Duodenal mucosa (tissue), 2 donors: ENCODE data around the gene PCCA.

Source experiments
- H3K27ac ChIP-seq: one replicate; pipeline ENCODE4 v1.7.0; 2013; ENCODE audit warnings: low read depth, low read length
- H3K27me3 ChIP-seq, 2 donors: one replicate each; pipeline ENCODE4 v1.7.0; 2013; ENCODE audit warnings: low read length in 2 of 2, control low read depth in 1 of 2; ENCODE audit not compliant: insufficient read depth in 2 of 2, control insufficient read depth in 1 of 2
- H3K36me3 ChIP-seq, 2 donors: one replicate each; pipeline ENCODE4 v1.7.0; 2013; ENCODE audit warnings: low read length in 2 of 2, control low read depth in 1 of 2; ENCODE audit not compliant: insufficient read depth in 2 of 2, control insufficient read depth in 1 of 2
- H3K4me1 ChIP-seq, 2 donors: one replicate each; pipeline ENCODE4 v1.7.0; 2013; ENCODE audit warnings: low read length in 2 of 2, control low read depth in 1 of 2; ENCODE audit not compliant: insufficient read depth in 2 of 2, control insufficient read depth in 1 of 2
- H3K4me3 ChIP-seq, 2 donors: one replicate each; pipeline ENCODE4 v1.7.0; 2013; ENCODE audit warnings: low read length in 2 of 2, low read depth in 1 of 2
- H3K9ac ChIP-seq, 2 donors: one replicate each; pipeline ENCODE4 v1.7.0; 2013; ENCODE audit warnings: low read length in 2 of 2, low read depth in 1 of 2
- H3K9me3 ChIP-seq, 2 donors: one replicate each; pipeline ENCODE4 v1.7.0; 2013; ENCODE audit warnings: low read length in 2 of 2, control low read depth in 1 of 2; ENCODE audit not compliant: control insufficient read depth in 1 of 2

Gene PCCA

GRCh38 chr13:100336795-100337516, 248.1 kb downstream of the PCCA start:
- peaks cover 0 to 9% of the 10 kb centered on the region in 2 donors for H3K9me3 ChIP-seq
- H3K9ac ChIP-seq: no peak overlapping the region
- no peak overlapping the region for H3K4me3 ChIP-seq
- H3K4me1 ChIP-seq: no peaks in the 10 kb centered on the region
- H3K36me3 ChIP-seq: no peaks in the 10 kb centered on the region
- H3K27me3 ChIP-seq: no peaks in the 10 kb centered on the region
- H3K27ac ChIP-seq: no peak overlapping the region

GRCh38 chr13:100338275-100338674, 249.4 kb downstream of the PCCA start:
- H3K36me3 ChIP-seq: no peaks in the 10 kb centered on the region
- no peak overlapping the region for H3K4me3 ChIP-seq
- H3K9ac ChIP-seq: no peak overlapping the region
- H3K27ac ChIP-seq: no peak overlapping the region
- no peaks in the 10 kb centered on the region for H3K27me3 ChIP-seq
- no peaks in the 10 kb centered on the region for H3K4me1 ChIP-seq
- peaks cover 0 to 9% of the 10 kb centered on the region in 2 donors for H3K9me3 ChIP-seq

- Histone ChIP-seq H3K9ac (no peak overlapping the region), H3K27me3 (no peaks in the 10 kb centered on the region), H3K36me3 (no peaks in the 10 kb centered on the region), H3K4me1 (no peaks in the 10 kb centered on the region), H3K27ac (no peak overlapping the region), H3K4me3 (no peak overlapping the region), H3K9me3 (peaks cover 0 to 7% of the 10 kb centered on the region in 2 donors)
Observed at GRCh38 chr13:100339411-100339940, 250.6 kb downstream of the PCCA start.

- Histone ChIP-seq H3K27ac (no peak overlapping the region), H3K4me1 (no peaks in the 10 kb centered on the region), H3K9me3 (no peaks in the 10 kb centered on the region), H3K27me3 (no peaks in the 10 kb centered on the region), H3K9ac (no peak overlapping the region), H3K36me3 (no peaks in the 10 kb centered on the region), H3K4me3 (no peak overlapping the region)
Observed at GRCh38 chr13:100340865-100341264, 252.0 kb downstream of the PCCA start.

GRCh38 chr13:100341327-100341726, 252.4 kb downstream of the PCCA start:
- Histone ChIP-seq H3K4me1 (no peaks in the 10 kb centered on the region), H3K9me3 (no peaks in the 10 kb centered on the region), H3K27ac (no peak overlapping the region), H3K9ac (no peak overlapping the region), H3K36me3 (no peaks in the 10 kb centered on the region), H3K27me3 (no peaks in the 10 kb centered on the region), H3K4me3 (no peak overlapping the region)

GRCh38 chr13:100344544-100344943, 255.7 kb downstream of the PCCA start:
- Histone ChIP-seq H3K9ac (no peak overlapping the region), H3K4me1 (no peaks in the 10 kb centered on the region), H3K27me3 (no peaks in the 10 kb centered on the region), H3K9me3 (no peaks in the 10 kb centered on the region), H3K4me3 (no peak overlapping the region), H3K27ac (no peak overlapping the region), H3K36me3 (no peaks in the 10 kb centered on the region)

- H3K27ac ChIP-seq: no peak overlapping the region
- H3K36me3 ChIP-seq: no peaks in the 10 kb centered on the region
- H3K9me3 ChIP-seq: no peaks in the 10 kb centered on the region
- no peaks in the 10 kb centered on the region for H3K4me1 ChIP-seq
- no peak overlapping the region for H3K4me3 ChIP-seq
- H3K27me3 ChIP-seq: no peaks in the 10 kb centered on the region
- H3K9ac ChIP-seq: no peak overlapping the region
Observed at GRCh38 chr13:100347968-100348367, 259.1 kb downstream of the PCCA start.

- H3K9me3 ChIP-seq: no peaks in the 10 kb centered on the region
- H3K27ac ChIP-seq: no peak overlapping the region
- H3K27me3 ChIP-seq: no peaks in the 10 kb centered on the region
- no peaks in the 10 kb centered on the region for H3K4me1 ChIP-seq
- no peak overlapping the region for H3K4me3 ChIP-seq
- no peak overlapping the region for H3K9ac ChIP-seq
- no peaks in the 10 kb centered on the region for H3K36me3 ChIP-seq
Observed at GRCh38 chr13:100349594-100349993, 260.7 kb downstream of the PCCA start.

GRCh38 chr13:100350601-100351000, 261.7 kb downstream of the PCCA start:
- no peaks in the 10 kb centered on the region for H3K4me1 ChIP-seq
- no peaks in the 10 kb centered on the region for H3K36me3 ChIP-seq
- H3K4me3 ChIP-seq: no peak overlapping the region
- no peaks in the 10 kb centered on the region for H3K27me3 ChIP-seq
- no peaks in the 10 kb centered on the region for H3K9me3 ChIP-seq
- H3K9ac ChIP-seq: no peak overlapping the region
- no peak overlapping the region for H3K27ac ChIP-seq

- no peaks in the 10 kb centered on the region for H3K4me1 ChIP-seq
- H3K27me3 ChIP-seq: no peaks in the 10 kb centered on the region
- H3K9me3 ChIP-seq: no peaks in the 10 kb centered on the region
- H3K27ac ChIP-seq: no peak overlapping the region
- no peak overlapping the region for H3K9ac ChIP-seq
- H3K36me3 ChIP-seq: no peaks in the 10 kb centered on the region
- H3K4me3 ChIP-seq: no peak overlapping the region
Observed at GRCh38 chr13:100356426-100356825, 267.5 kb downstream of the PCCA start.
